ENCODE measurements around the gene SLC9A8.

Gene SLC9A8

DNA sequence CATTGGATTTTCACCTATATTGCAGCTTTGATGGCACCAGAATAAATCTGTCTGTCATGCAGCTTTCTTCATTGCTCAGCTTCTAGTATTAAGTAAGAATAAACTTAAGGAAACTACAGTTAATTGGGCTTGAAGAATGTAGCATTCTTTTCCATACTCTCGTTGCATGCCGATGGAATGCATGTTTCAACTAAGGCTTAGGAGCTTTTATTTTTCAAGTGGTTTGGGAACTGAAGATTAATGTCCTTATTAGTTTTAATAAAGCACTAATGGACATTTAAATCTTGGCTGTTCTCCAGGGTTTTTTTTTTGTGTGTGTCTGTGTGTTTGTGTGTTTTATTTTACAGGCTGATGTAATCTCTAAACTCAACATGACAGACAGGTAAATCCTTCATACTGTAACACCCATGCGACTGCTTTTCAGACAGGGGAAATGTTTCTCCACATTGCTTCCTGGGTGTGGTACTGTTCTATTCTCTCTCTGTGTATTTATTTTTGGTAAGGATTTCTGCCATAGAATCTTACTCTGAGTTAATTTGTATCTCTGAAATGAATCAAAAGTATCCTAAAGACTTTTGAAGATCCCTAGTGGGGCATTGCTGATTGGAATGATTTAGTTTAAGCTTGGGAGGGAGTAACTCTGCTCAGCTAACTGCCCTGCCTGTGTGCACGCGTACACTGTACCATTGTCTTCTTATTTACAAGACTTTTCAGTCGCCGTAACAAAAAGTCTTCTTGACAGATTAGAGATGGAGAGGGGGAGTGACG, 38.0 kb downstream of the SLC9A8 start:
- H3K9me3 ChIP-seq (ENCODE audit: low read depth, low read length), result no peaks in the 10 kb centered on the region
- DNase-seq (ENCODE audit: low read depth, low spot score), result no peak
- H3K36me3 ChIP-seq (ENCODE audit: insufficient read depth, low read length), result peaks cover 3% of the 10 kb centered on the region; the same call in 1 of the 2 replicates
- H3K27ac ChIP-seq, result peak overlapping the region; percentile 30; the same call in 1 of the 2 replicates
- no peak overlapping the region for H3K9ac ChIP-seq (ENCODE audit: insufficient read length)
- TF ChIP-seq POLR2AphosphoS5 (IDR thresholded peaks at IDR 0.05; ENCODE audit: borderline replicate concordance, low read depth, low read length) (no peak), EZH2 (IDR thresholded peaks at IDR 0.05) (no peak), FOXP2 (optimal IDR thresholded peaks at IDR 0.05; ENCODE audit: control extremely low read depth, extremely low read length, insufficient read depth) (no peak)
- H3K4me3 ChIP-seq, result no peak overlapping the region

DNA sequence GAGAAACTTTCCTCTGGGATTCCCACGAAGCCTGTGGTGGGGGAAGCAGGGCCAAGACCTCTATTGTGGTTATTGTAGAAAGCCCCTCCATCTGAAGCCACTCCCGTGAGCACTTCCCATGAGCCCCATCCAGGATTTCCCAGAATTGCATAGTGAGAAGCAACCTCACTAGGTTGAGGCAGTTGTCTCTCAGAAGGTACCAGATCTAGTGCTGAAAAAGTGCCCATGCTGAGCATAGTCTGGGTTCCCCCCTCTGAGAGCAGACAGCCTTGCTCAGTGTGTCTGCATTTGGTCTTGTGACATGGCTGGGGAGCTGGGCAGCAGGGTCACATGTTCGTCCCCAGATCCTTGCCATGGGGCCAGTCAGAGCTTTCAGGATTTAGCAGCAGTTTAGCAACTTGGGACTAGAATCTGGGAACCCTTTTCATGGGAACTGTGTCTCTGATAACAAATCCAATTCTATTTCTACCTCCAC, 38.6 kb downstream of the SLC9A8 start:
- DNase-seq (ENCODE audit: low read depth, low spot score), result no peak
- H3K9ac ChIP-seq (ENCODE audit: insufficient read length), result no peak overlapping the region
- no peak for TF ChIP-seq FOXP2 (optimal IDR thresholded peaks at IDR 0.05; ENCODE audit: control extremely low read depth, extremely low read length, insufficient read depth)
- TF ChIP-seq POLR2AphosphoS5 (IDR thresholded peaks at IDR 0.05; ENCODE audit: borderline replicate concordance, low read depth, low read length), result no peak
- no peak for TF ChIP-seq EZH2 (IDR thresholded peaks at IDR 0.05)
- H3K9me3 ChIP-seq (ENCODE audit: low read depth, low read length), result no peaks in the 10 kb centered on the region
- no peak overlapping the region for H3K27ac ChIP-seq
- no peak overlapping the region for H3K4me3 ChIP-seq
- H3K36me3 ChIP-seq (ENCODE audit: insufficient read depth, low read length), result peaks cover 3% of the 10 kb centered on the region; the same call in 1 of the 2 replicates

DNA sequence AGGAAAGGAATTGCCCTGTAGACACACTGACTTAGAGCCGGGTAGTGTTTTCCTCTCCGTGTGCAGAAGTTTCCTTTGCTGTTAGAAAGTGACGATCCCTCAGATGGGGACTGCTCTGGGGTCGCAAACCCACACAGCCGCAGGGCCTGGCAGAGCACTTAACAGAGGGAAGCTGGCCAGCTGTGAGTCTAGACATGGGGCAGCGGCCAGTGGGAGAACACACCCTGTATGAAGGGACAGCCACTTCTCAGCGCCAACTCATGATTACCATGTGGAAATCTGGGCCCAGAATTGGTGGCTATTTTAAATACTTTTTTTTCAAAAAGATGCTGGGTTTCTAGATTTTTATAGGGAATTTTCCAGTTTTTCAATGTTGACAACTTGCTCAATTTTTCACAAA, 39.4 kb downstream of the SLC9A8 start:
- H3K36me3 ChIP-seq (ENCODE audit: insufficient read depth, low read length), result peaks cover 3% of the 10 kb centered on the region; the same call in 1 of the 2 replicates
- H3K4me3 ChIP-seq, result no peak overlapping the region
- H3K27ac ChIP-seq, result no peak overlapping the region
- TF ChIP-seq FOXP2 (optimal IDR thresholded peaks at IDR 0.05; ENCODE audit: control extremely low read depth, extremely low read length, insufficient read depth) (no peak), EZH2 (IDR thresholded peaks at IDR 0.05) (no peak), POLR2AphosphoS5 (IDR thresholded peaks at IDR 0.05; ENCODE audit: borderline replicate concordance, low read depth, low read length) (no peak)
- H3K9ac ChIP-seq (ENCODE audit: insufficient read length), result no peak overlapping the region
- DNase-seq (ENCODE audit: low read depth, low spot score), result no peak
- no peaks in the 10 kb centered on the region for H3K9me3 ChIP-seq (ENCODE audit: low read depth, low read length)

DNA sequence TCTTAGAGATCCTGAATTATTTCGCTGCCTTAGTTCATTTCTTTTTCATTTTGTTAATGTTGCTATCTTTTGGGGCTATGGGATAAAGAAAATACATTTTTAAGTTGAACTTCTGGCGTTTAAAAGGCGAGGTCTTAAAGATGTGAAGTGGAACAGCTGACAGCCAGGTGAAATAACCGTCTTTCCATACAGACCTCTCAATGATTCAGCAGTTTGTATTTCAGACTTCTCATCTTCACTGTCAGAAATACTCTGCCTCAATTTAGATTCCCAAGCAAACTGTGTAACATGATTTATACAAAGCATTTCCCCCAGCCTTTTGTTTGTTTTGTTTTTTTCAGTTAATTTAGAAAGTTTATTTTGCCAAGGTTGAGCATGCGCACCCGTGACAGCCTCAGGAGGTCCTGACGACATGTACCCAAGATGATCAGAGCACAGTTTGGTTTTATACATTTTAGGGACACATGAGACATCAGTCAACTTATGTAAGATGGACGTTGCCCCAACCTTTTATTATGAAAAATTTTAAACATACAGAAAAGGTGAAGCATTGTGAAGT, 40.0 kb downstream of the SLC9A8 start:
- Histone ChIP-seq H3K9ac (ENCODE audit: insufficient read length) (no peak overlapping the region), H3K4me3 (no peak overlapping the region), H3K27ac (no peak overlapping the region), H3K36me3 (ENCODE audit: insufficient read depth, low read length) (peaks cover 3% of the 10 kb centered on the region; the same call in 1 of the 2 replicates), H3K9me3 (ENCODE audit: low read depth, low read length) (no peaks in the 10 kb centered on the region)
- DNase-seq (ENCODE audit: low read depth, low spot score), result no peak
- TF ChIP-seq FOXP2 (optimal IDR thresholded peaks at IDR 0.05; ENCODE audit: control extremely low read depth, extremely low read length, insufficient read depth) (no peak), POLR2AphosphoS5 (IDR thresholded peaks at IDR 0.05; ENCODE audit: borderline replicate concordance, low read depth, low read length) (no peak), EZH2 (IDR thresholded peaks at IDR 0.05) (no peak)

DNA sequence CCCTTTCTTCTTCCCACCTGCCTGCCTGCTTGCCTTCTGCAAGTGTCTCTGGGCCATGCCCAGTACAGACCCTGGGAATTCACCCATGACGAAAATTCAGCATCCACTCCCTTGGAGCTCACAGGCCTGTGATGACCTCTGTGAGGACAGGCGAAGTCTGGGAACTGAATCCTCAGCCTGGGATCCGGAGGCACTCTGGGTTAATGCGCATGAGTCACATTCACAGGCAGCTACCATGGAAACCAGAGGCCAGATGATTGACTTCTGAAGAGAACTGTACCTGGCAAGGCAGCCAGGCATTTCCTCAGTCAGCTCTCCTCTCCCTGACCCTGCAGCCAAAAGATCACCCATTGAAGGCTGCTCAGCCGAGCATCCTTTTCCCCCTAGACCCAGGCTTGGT, 41.0 kb downstream of the SLC9A8 start:
- no peak overlapping the region for H3K27ac ChIP-seq
- H3K9ac ChIP-seq (ENCODE audit: insufficient read length), result no peak overlapping the region
- H3K9me3 ChIP-seq (ENCODE audit: low read depth, low read length), result no peaks in the 10 kb centered on the region
- H3K4me3 ChIP-seq, result no peak overlapping the region
- DNase-seq (ENCODE audit: low read depth, low spot score), result no peak
- TF ChIP-seq FOXP2 (optimal IDR thresholded peaks at IDR 0.05; ENCODE audit: control extremely low read depth, extremely low read length, insufficient read depth) (no peak), EZH2 (IDR thresholded peaks at IDR 0.05) (no peak), POLR2AphosphoS5 (IDR thresholded peaks at IDR 0.05; ENCODE audit: borderline replicate concordance, low read depth, low read length) (no peak)
- no peaks in the 10 kb centered on the region; the same call in 1 of the 2 replicates for H3K36me3 ChIP-seq (ENCODE audit: insufficient read depth, low read length)

DNA sequence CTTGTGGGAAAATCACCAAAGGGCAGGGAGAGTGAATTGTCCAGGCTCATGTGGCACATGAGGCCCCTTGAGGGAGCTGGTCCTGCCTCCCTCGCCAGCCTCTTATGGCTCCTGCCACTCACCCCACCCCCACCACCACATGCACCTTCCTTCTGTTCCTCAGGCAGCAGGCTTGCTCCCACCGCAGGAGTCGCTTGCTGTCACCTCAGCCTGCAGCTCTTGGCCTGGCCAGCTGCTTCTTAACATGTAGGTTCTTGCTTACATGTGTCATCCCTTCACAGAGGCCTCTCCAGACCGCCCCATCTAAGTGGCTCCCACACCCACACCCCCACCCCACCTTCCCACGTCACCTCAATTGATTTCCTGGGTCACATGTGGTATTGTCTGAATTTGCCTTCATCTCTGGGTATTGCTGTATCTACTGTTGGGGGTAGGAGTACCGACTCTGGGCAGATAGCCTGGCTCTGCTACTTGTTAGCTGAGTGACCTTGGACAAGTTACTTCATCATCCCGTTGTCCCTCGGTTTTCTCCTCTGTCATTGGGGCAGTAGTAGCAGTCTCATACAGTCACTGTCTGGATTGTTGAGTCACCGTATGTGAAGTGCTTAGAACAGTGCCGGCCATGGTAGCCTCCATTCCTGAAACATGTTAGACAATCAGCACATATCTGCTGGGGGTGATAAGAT, 41.7 kb downstream of the SLC9A8 start:
- no peak for DNase-seq (ENCODE audit: low read depth, low spot score)
- Histone ChIP-seq H3K9me3 (ENCODE audit: low read depth, low read length) (no peaks in the 10 kb centered on the region), H3K4me3 (no peak overlapping the region), H3K9ac (ENCODE audit: insufficient read length) (no peak overlapping the region), H3K27ac (no peak overlapping the region), H3K36me3 (ENCODE audit: insufficient read depth, low read length) (no peaks in the 10 kb centered on the region)
- TF ChIP-seq FOXP2 (optimal IDR thresholded peaks at IDR 0.05; ENCODE audit: control extremely low read depth, extremely low read length, insufficient read depth), result no peak
- TF ChIP-seq POLR2AphosphoS5 (IDR thresholded peaks at IDR 0.05; ENCODE audit: borderline replicate concordance, low read depth, low read length), result no peak
- no peak for TF ChIP-seq EZH2 (IDR thresholded peaks at IDR 0.05)

GRCh38 chr20:49856904-49857303, 44.3 kb downstream of the SLC9A8 start:
- Histone ChIP-seq H3K9ac (ENCODE audit: insufficient read length) (no peak overlapping the region), H3K36me3 (ENCODE audit: insufficient read depth, low read length) (no peaks in the 10 kb centered on the region), H3K27ac (no peak overlapping the region), H3K4me3 (no peak overlapping the region), H3K9me3 (ENCODE audit: low read depth, low read length) (no peaks in the 10 kb centered on the region)
- no peak for TF ChIP-seq EZH2 (IDR thresholded peaks at IDR 0.05)
- TF ChIP-seq POLR2AphosphoS5 (IDR thresholded peaks at IDR 0.05; ENCODE audit: borderline replicate concordance, low read depth, low read length), result no peak
- TF ChIP-seq FOXP2 (optimal IDR thresholded peaks at IDR 0.05; ENCODE audit: control extremely low read depth, extremely low read length, insufficient read depth), result no peak
- DNase-seq (ENCODE audit: low read depth, low spot score), result no peak

- DNase-seq (ENCODE audit: low read depth, low spot score), result no peak
- Histone ChIP-seq H3K27ac (no peak overlapping the region), H3K9ac (ENCODE audit: insufficient read length) (no peak overlapping the region), H3K9me3 (ENCODE audit: low read depth, low read length) (no peaks in the 10 kb centered on the region), H3K4me3 (no peak overlapping the region), H3K36me3 (ENCODE audit: insufficient read depth, low read length) (no peaks in the 10 kb centered on the region)
- TF ChIP-seq FOXP2 (optimal IDR thresholded peaks at IDR 0.05; ENCODE audit: control extremely low read depth, extremely low read length, insufficient read depth) (no peak), POLR2AphosphoS5 (IDR thresholded peaks at IDR 0.05; ENCODE audit: borderline replicate concordance, low read depth, low read length) (no peak), EZH2 (IDR thresholded peaks at IDR 0.05) (no peak)
Measured at GRCh38 chr20:49858076-49858585, 45.5 kb downstream of the SLC9A8 start.
